HPDE6-E6E7 (cell line): Measurements from ENCODE around the gene TRIM60.
"Not testable (repeated sequence)": the region's sequence is repeated elsewhere in the genome, so short reads cannot be mapped to it uniquely, and the experiment has no call there.

Experiments used
- DNase-seq: peaks from one replicate; pipeline ENCODE4 v3.0.0; 2011; ENCODE audit warnings: missing footprints; ENCODE audit errors: extremely low spot score

Gene TRIM60

DNA sequence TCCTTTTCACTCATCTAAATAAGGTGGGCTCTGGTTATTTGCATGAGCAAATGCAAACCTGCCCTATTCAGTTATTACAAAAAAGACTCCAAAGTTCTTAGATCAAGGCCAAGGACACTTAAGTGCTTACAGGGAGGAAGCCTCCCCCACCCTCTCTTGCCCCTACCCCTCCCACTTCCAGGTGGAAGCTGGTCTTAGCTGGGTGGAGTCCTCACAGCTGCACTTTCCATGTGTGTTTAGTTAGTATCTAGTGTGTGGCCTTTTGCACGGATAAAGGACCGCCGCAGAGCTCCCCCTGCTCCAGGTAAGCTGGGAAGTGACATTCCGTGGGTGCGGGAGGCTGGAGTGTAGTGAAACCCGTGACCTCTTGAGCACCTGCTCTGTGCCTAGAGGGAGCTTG, 21.8 kb downstream of the TRIM60 start, which contains the start of gene TRIM75:
TRIM75 (plus strand) TSS at position 222 of the 400 bp plus-strand sequence. CDS start 5,282 bp downstream, outside the sequence.
- DNase-seq = no peak

DNA sequence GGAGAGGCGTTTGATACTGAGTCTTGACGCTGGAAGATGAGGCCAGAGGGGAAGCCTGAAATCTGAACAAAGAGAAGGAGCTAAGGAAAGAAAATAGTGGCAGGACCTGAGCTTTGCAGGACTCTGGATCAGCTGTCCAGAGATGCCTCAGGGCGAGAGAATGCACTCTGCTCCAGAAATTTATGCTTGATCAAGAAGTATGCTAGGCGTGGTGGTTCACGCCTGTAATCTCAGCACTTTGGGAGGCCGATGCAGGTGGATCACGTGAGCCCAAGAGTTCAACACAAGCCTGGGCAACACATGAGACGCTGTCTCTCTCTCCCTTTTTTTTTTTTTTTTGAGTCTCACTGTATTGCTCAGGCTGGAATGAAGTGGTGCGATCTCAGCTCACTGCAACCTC, 23.8 kb downstream of the TRIM60 start:
- no peak for DNase-seq

DNA sequence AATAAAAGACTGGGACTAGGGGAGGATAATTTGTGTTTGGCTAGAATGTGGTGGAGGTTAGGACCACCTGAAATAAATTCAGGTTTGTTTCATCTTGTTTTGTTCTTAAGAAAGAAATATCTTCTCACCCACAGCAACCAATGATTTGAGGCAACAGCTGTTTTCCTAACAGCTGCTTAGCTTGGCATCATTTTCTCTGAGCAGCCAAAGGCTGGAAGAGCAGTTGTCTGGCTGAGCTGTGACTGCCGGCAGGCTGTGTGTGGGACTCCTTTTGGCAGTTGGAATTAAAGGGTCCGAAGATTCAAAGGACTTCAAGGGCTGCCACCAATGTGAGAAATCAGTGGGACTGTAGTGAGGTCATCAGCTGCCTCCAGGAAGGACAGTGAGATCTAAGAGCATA, 26.9 kb downstream of the TRIM60 start:
- no peak for DNase-seq

DNA sequence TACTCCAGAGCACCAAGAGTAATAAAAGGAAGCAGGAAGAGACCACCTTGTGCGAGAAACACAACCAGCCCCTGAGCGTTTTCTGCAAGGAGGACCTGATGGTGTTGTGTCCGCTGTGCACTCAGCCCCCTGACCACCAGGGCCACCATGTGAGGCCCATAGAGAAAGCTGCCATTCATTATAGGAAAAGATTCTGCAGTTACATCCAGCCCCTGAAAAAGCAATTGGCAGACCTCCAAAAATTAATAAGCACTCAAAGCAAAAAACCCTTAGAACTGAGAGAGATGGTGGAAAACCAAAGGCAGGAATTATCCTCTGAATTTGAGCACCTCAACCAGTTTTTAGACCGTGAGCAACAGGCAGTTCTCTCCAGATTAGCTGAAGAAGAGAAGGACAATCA, 27.6 kb downstream of the TRIM60 start:
- no peak for DNase-seq

DNA sequence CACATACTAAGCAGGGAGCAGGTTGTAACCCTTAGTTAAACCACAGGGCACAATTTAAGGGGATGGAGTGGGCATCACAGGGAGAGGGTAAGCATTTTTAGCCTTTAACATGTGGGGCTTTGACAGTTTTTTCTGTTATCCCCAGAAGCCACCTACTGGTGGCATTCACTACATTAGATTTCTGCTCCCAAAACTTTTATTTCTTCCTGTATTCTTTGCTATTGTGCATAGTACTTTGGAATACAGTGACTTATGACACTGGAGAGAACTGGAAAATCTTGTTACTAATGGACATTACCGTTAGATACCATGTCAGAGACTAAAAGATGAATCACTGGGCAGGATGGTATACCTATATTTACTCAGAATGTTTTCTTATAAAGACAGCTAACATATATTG, 29.1 kb downstream of the TRIM60 start:
- DNase-seq = no peak

DNA sequence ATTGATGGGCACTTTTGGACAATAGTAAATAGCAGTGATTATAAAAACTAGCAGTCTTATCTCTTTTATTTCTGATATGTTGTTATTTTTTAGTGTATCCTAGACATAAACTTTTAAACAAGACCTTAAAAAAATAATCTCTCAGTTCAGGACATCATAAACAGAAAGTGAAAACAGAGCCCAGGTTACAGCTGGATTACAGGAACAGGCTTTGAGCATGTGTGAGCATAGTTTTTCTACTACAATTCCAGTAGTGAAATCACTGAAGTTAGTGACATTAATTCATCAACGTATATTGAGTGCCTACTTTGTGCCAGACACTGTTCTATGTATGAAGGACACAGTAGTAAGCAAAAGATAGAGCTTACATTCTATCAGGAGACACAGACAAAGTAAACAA, 38.8 kb downstream of the TRIM60 start:
- no peak for DNase-seq

DNA sequence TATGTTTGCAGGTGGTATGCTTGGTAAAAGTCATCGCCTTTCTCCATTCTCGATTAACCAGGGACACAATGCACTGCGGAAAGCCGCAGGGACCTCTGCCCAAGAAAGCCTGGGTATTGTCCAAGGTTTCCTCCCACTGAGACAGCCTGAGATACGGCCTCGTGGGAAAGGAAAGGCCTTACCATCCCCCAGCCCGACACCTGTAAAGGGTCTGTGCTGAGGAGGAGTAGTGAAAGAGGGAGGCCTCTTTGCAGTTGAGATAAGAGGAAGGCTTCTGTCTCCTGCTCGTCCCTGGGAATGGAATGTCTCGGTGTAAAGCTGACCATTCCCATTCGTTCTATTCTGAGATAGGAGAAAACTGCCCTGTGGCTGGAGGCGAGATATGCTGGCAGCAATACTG, 41.5 kb downstream of the TRIM60 start:
- not testable (repeated sequence) for DNase-seq

DNA sequence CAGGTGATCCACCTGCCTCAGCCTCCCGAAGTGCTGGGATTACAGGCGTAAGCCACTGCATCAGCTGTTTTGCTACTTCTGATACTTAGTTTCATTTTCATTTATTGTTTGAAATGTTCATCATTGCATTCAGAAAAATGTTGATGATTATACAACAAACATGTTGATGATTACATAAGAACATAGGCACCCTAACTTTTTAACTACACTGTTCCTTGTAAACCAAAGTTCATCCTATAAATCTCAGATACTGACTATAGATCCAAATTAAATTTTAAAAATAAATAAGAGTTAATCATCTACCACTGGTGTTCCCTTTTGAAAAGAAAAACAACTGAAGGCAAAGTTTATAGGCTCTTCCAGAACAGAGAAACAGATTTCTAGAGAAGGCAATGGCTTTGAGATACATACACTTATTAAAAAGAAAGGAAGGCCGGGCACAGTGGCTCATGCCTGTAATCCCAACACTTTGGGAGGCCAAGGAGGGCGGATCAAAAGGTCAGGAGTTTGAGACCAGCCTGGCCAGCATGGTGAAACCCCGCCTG, 45.3 kb downstream of the TRIM60 start:
- DNase-seq = no peak

DNA sequence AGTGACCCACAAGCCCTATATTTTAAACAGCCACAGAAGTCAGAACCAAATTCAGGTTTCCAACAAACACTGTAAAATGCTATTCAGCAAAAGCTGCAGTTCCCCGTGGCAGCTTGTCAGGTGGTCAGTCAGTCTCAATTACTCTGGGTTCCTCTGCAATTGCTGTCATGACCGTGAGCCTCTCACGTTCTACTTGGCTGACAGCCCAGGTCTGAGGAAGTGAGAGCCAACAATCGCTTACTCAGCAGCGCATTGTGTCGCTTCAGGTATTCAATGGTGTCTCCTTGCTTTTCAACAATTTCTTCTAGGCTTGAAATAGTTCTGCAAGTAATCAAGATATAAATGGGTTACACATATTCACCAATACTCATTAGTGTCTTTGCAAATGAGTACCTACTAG, 47.7 kb downstream of the TRIM60 start:
- peak; percentile 21 for DNase-seq

DNA sequence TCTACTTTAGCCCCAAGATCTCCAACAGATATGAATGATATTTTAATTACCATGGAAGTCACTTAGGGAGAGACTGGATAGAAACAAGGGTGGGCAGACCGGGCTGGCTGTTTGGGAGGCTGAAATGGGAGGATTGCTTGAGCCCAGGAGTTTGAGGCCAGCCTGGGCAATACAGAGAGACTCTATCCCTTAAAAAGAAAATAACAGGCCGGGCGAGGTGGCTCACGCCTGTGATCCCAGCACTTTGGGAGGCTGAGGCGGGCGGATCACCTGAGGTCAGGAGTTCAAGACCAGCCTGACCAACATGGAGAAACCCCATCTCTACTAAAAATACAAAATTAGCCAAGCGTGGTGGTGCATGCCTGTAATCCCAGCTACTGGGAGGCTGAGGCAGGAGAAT, 53.0 kb downstream of the TRIM60 start:
- not testable (repeated sequence) for DNase-seq

DNA sequence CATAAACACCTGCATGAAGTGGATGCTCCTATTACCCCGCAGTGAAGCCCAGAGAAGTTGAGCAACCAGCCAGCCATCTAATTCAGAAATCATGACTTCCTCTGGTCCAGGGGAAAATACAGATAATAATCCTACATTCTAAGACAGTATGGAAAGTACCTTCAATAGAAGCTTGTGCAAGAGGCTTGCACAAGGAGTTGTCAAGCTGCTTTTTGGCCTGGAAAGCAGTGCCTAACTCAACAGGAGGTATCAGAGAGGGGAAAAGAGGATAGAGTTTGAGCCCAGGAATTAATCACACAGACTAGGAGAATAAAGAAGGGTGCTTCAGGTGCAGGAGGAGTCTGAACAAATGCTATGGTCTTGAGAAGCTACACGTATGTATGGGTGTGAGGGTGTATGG, 54.1 kb downstream of the TRIM60 start:
- DNase-seq = no peak

DNA sequence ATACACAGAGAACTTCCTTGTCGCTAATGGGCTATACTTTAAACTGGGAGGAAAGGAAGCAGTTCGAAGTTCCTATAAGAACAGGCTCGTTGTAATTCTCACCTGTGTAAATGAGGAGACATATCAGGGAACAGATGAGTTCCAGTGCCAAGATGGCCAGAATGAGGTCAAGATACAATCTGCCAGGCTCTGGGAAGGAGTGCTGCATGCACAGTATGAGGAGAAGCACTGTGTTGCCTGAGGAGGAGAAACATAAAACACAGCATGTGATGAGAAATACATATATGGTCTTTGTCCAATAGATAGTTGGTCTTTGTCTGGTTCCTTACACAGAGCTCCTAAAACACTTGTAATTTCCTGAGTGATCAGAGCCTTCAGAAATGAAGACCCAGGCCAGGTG, 56.6 kb downstream of the TRIM60 start:
- no peak for DNase-seq
